HepG2 (cell line): Measurements from ENCODE around the gene TOMM40L. TPM values are rescaled to one million over a fixed set of nuclear protein-coding genes. Genes with fewer than 3 reads are reported as not detected.

Experiments used
- ADNP ChIP-seq: sonication (generic); formaldehyde crosslinking; IDR thresholded peaks from 2 replicates; pipeline ENCODE4 v1.4.0; 2020; ENCODE audit warnings: missing genetic modification reagents
- FOXA1 ChIP-seq, 2 experiments: fragments of 450-650 bp in 1 of 2; sonication (generic) in 1 of 2; formaldehyde crosslinking in 1 of 2; IDR thresholded peaks; 2 replicates each; pipeline versions ENCODE4 v1.4.0 to v1.6.1; 2016 to 2020; ENCODE audit warnings: missing genetic modification reagents in 1 of 2
- HCFC1 ChIP-seq: fragments of 150-350 bp; IDR thresholded peaks from 2 replicates; pipeline ENCODE4 v1.6.1; 2014; ENCODE audit warnings: low read depth, low read length
- IRX3 ChIP-seq: sonication (generic); formaldehyde crosslinking; IDR thresholded peaks from 2 replicates; pipeline ENCODE4 v1.8.1; 2023; ENCODE audit warnings: mild to moderate bottlenecking, low read depth, missing genetic modification reagents, borderline replicate concordance
- NFAT5 ChIP-seq: sonication (generic); formaldehyde crosslinking; IDR thresholded peaks from 2 replicates; pipeline ENCODE4 v1.4.0; 2020; ENCODE audit warnings: missing genetic modification reagents
- NFKBIZ ChIP-seq: IDR thresholded peaks from 2 replicates; pipeline ENCODE4 v1.6.1; 2018; ENCODE audit warnings: missing genetic modification reagents, missing compliant biosample characterization
- SP140L ChIP-seq: sonication (generic); formaldehyde crosslinking; IDR thresholded peaks from 2 replicates; pipeline ENCODE4 v1.4.0; 2020; ENCODE audit warnings: missing genetic modification reagents, borderline replicate concordance
- TAF1 ChIP-seq: sonication (generic); formaldehyde crosslinking; IDR thresholded peaks from 2 replicates; pipeline ENCODE4 v1.4.0; 2020; ENCODE audit warnings: missing genetic modification reagents
- TFDP2 ChIP-seq: sonication (generic); formaldehyde crosslinking; IDR thresholded peaks from 2 replicates; pipeline ENCODE4 v1.4.0; 2020; ENCODE audit warnings: missing genetic modification reagents
- ZFX ChIP-seq: sonication (generic); formaldehyde crosslinking; IDR thresholded peaks from 2 replicates; pipeline ENCODE4 v1.4.0; 2020; ENCODE audit warnings: mild to moderate bottlenecking, low read depth, missing genetic modification reagents, moderate library complexity
- ZHX1 ChIP-seq: sonication (generic); formaldehyde crosslinking; IDR thresholded peaks from 2 replicates; pipeline ENCODE4 v1.8.1; 2022; ENCODE audit warnings: low read depth, mild to moderate bottlenecking, missing genetic modification reagents
- ZNF678 ChIP-seq: sonication (generic); formaldehyde crosslinking; IDR thresholded peaks from 2 replicates; pipeline ENCODE4 v1.4.0; 2020; ENCODE audit warnings: mild to moderate bottlenecking, missing genetic modification reagents
- ZNF747 ChIP-seq: sonication (generic); formaldehyde crosslinking; IDR thresholded peaks from 2 replicates; pipeline ENCODE4 v1.8.1; 2023; ENCODE audit warnings: missing genetic modification reagents, mild to moderate bottlenecking, borderline replicate concordance
- ZNF770 ChIP-seq: sonication (generic); formaldehyde crosslinking; IDR thresholded peaks from 2 replicates; pipeline ENCODE4 v1.5.0; 2020; ENCODE audit warnings: mild to moderate bottlenecking, missing genetic modification reagents
- ZSCAN31 ChIP-seq: sonication (generic); formaldehyde crosslinking; IDR thresholded peaks from 2 replicates; pipeline ENCODE4 v1.5.0; 2020; ENCODE audit warnings: low read depth, mild to moderate bottlenecking, missing genetic modification reagents
- polyA plus RNA-seq, 8 experiments: library from polyadenylated mRNA; depleted of rRNA in 3 of 8; stranded (reverse) in 7 of 8; unstranded in 1 of 8; fragments of >200 nt; fragmentation: Illumina TruSeq in 4 of 8; extraction: Trizol in 4 of 8; gene quantifications; 2 replicates each; pipeline versions ENCODE4 v1.2.1 to v1.2.3, GENCODE V29; 2011 to 2016; ENCODE audit warnings: low read depth in 4 of 8, missing spikeins in 1 of 8, mixed read lengths in 1 of 8; ENCODE audit not compliant: insufficient read depth in 1 of 8
- total RNA-seq, 5 experiments: library from RNA; depleted of rRNA; stranded (reverse); fragments of >200 nt; fragmentation: Illumina TruSeq; extraction: Trizol; gene quantifications; 2 replicates each; pipeline ENCODE4 v1.2.3, GENCODE V29; 2016; ENCODE audit warnings: low read depth in 1 of 5

Gene TOMM40L
- total and polyA plus RNA-seq, 2 of the 13 experiments (the other 11 are each of a cell fraction or from before 2014, with no cell fraction given) = 14.1 to 26.2 TPM

- TF ChIP-seq ZNF770 = no peak
- peak; percentile 39; the same call in 1 of the 2 replicates for TF ChIP-seq TFDP2 (CRISPR knock-in tag)
- no peak for TF ChIP-seq FOXA1 (IDR thresholded peaks at IDR 0.05)
- peak; percentile 63; the same call in 1 of the 2 replicates for TF ChIP-seq FOXA1 (CRISPR knock-in tag; IDR thresholded peaks at IDR 0.05)
- TF ChIP-seq TAF1 (CRISPR knock-in tag) = peak; percentile 99
- peak; percentile 92 for TF ChIP-seq ZHX1 (CRISPR knock-in tag)
- TF ChIP-seq SP140L (CRISPR knock-in tag) = peak; percentile 48; the same call in 1 of the 2 replicates
- TF ChIP-seq ZSCAN31 (CRISPR knock-in tag) = 0 out of 2 replicates have a peak, but pooled peaks have one; percentile 64
- no peak; the same call in 1 of the 2 replicates for TF ChIP-seq ZNF747 (CRISPR knock-in tag)
- TF ChIP-seq NFAT5 (CRISPR knock-in tag) = 0 out of 2 replicates have a peak, but pooled peaks have one; percentile 31
- TF ChIP-seq ZFX (CRISPR knock-in tag) = peak; percentile 94
- TF ChIP-seq ZNF678 (CRISPR knock-in tag) = peak; percentile 82
- peak; percentile 91 for TF ChIP-seq HCFC1
- TF ChIP-seq IRX3 (CRISPR knock-in tag) = peak; percentile 44; the same call in 1 of the 2 replicates
- TF ChIP-seq ADNP (CRISPR knock-in tag) = no peak
- 0 out of 2 replicates have a peak, but pooled peaks have one; percentile 13 for TF ChIP-seq NFKBIZ (CRISPR knock-in tag)
These were observed 23.8 kb upstream of the TOMM40L start, which contains the start of gene NDUFS2 (continued) for GRCh38 chr1:161201836-161202712.
